HepG2 (cell line): Measurements from ENCODE around the gene AARS1. TPM values are rescaled to one million over a fixed set of nuclear protein-coding genes. Genes with fewer than 3 reads are reported as not detected.
"Not testable (repeated sequence)": the region's sequence is repeated elsewhere in the genome, so short reads cannot be mapped to it uniquely, and the experiment has no call there.

Experiments used
- ATAC-seq: fragments of 200-7000 bp; cut with Tn5 transposase; 3 replicates; pipeline ENCODE4 v1.9.1; 2020; ENCODE audit warnings: mild to moderate bottlenecking, moderate library complexity
- BruUV-seq: library from RNA; stranded (reverse); fragments of 400-500 nt; replicated peaks from 2 replicates; lab custom pipeline; 2021; lab: Mats Ljungman, UMichigan
- CTCF ChIA-PET: fragments of 300-600 bp; formaldehyde crosslinking; extraction: SDS; loops from one replicate; lab custom pipeline; 2021; ENCODE audit warnings: low total read pairs, inconsistent platforms, low intra/inter-chr PET ratio; lab: Yijun Ruan, JAX
- POLR2A ChIA-PET: fragments of 350-600 bp; sonication (Branson Sonifier 250); formaldehyde crosslinking; loops from one replicate; lab custom pipeline; 2020; ENCODE audit warnings: antibody characterized with exemption, inconsistent platforms; lab: Yijun Ruan, JAX
- DNase-seq: peaks from one replicate; pipeline ENCODE4 v3.0.0-alpha.2; 2015; ENCODE audit warnings: low spot score
- FAIRE-seq: peaks from 3 replicates; lab custom pipeline; 2011; peaks lifted over from hg19 to GRCh38; lab: Jason Lieb, UNC
- H2AFZ ChIP-seq: one replicate; pipeline ENCODE4 v1.6.1; 2011; ENCODE audit warnings: low read length, inconsistent platforms
- H3K27ac ChIP-seq: fragments of 300-600 bp; 3 replicates; pipeline ENCODE4 v1.8.0; 2011; ENCODE audit warnings: mixed run types, mild to moderate bottlenecking, mixed read lengths, low read length, inconsistent platforms; ENCODE audit not compliant: insufficient read depth; ENCODE audit errors: extremely low read length
- H3K27me3 ChIP-seq, 2 experiments: fragments of 200-600 bp in 1 of 2; 2 replicates in 1 of 2; 3 replicates in 1 of 2; pipeline versions ENCODE4 v1.6.0 to v1.8.0; 2011; ENCODE audit warnings: low read length in 2 of 2, mild to moderate bottlenecking in 2 of 2, moderate library complexity in 2 of 2, inconsistent platforms in 1 of 2; ENCODE audit not compliant: insufficient read depth in 2 of 2, control insufficient read depth in 1 of 2
- H3K36me3 ChIP-seq, 2 experiments: fragments of 200-600 bp in 1 of 2; replicated peaks in 1 of 2; 2 replicates in 1 of 2; 3 replicates in 1 of 2; pipeline versions ENCODE4 v1.5.1 to v1.8.0; 2011; ENCODE audit warnings: low read length in 2 of 2, inconsistent platforms in 1 of 2; ENCODE audit not compliant: insufficient read depth in 2 of 2, control insufficient read depth in 1 of 2
- H3K4me1 ChIP-seq: 2 replicates; pipeline ENCODE4 v1.5.1; 2012; ENCODE audit warnings: low read length, inconsistent platforms; ENCODE audit not compliant: insufficient read depth
- H3K4me2 ChIP-seq: 2 replicates; pipeline ENCODE4 v1.6.0; 2011; ENCODE audit warnings: low read depth, low read length, inconsistent platforms
- H3K4me3 ChIP-seq, 3 experiments: fragments of 200-600 bp in 1 of 3; sonication (generic), shearing (Covaris generic) in 1 of 3; replicated peaks in 1 of 3; 2 replicates each; pipeline ENCODE4 v1.5.1; 2011 to 2016; ENCODE audit warnings: low read length in 3 of 3, inconsistent platforms in 2 of 3, low read depth in 2 of 3, mild to moderate bottlenecking in 2 of 3, control low read depth in 1 of 3, mixed read lengths in 1 of 3; ENCODE audit not compliant: insufficient read depth in 1 of 3
- H3K79me2 ChIP-seq: one replicate; pipeline ENCODE4 v1.6.1; 2011; ENCODE audit warnings: low read length, inconsistent platforms; ENCODE audit not compliant: insufficient read depth
- H3K9ac ChIP-seq: 2 replicates; pipeline ENCODE4 v1.6.0; 2011; ENCODE audit warnings: mild to moderate bottlenecking, low read depth, low read length, inconsistent platforms; ENCODE audit not compliant: insufficient read depth
- H3K9me3 ChIP-seq: 2 replicates; pipeline ENCODE4 v1.5.1; 2012; ENCODE audit warnings: mild to moderate bottlenecking, low read length
- H4K20me1 ChIP-seq: 2 replicates; pipeline ENCODE4 v1.6.0; 2011; ENCODE audit warnings: inconsistent platforms, mild to moderate bottlenecking, low read length, moderate library complexity; ENCODE audit not compliant: insufficient read depth
- WGBS: methylation state at CpG from one replicate; pipeline ENCODE4 v1.1.6; 2017; ENCODE audit warnings: low lambda C conversion rate; 5-methylcytosine and 5-hydroxymethylcytosine counted together
- in situ Hi-C: cut with HindIII; loops from 2 replicates; pipeline ENCODE4 v1.10.0; 2017; ENCODE audit warnings: low pct_unique_long_range_greater_than_20kb; ENCODE audit not compliant: extremely low pct_ligation_motif_present
- intact Hi-C: fragments of 100-400 bp; cut with micrococcal nuclease; formaldehyde crosslinking; loops from one replicate; pipeline ENCODE4 v1.10.0; 2022; ENCODE audit not compliant: unreplicated experiment
- polyA plus RNA-seq, 8 experiments: library from polyadenylated mRNA; depleted of rRNA in 3 of 8; stranded (reverse) in 7 of 8; unstranded in 1 of 8; fragments of >200 nt; fragmentation: Illumina TruSeq in 4 of 8; extraction: Trizol in 4 of 8; gene quantifications; 2 replicates each; pipeline versions ENCODE4 v1.2.1 to v1.2.3, GENCODE V29; 2011 to 2016; ENCODE audit warnings: low read depth in 4 of 8, missing spikeins in 1 of 8, mixed read lengths in 1 of 8; ENCODE audit not compliant: insufficient read depth in 1 of 8
- total RNA-seq, 5 experiments: library from RNA; depleted of rRNA; stranded (reverse); fragments of >200 nt; fragmentation: Illumina TruSeq; extraction: Trizol; gene quantifications; 2 replicates each; pipeline ENCODE4 v1.2.3, GENCODE V29; 2016; ENCODE audit warnings: low read depth in 1 of 5

AARS1 gene
- total and polyA plus RNA-seq, 2 of the 13 experiments (the other 11 are each of a cell fraction or from before 2014, with no cell fraction given) = 107 to 132 TPM

- ATAC-seq, H3K4me3 ChIP-seq, in situ Hi-C loops, H2AFZ ChIP-seq, H3K27me3 ChIP-seq, CTCF ChIA-PET, POLR2A ChIA-PET, H4K20me1 ChIP-seq, intact Hi-C loops, H3K4me2 ChIP-seq, H3K9me3 ChIP-seq, H3K27ac ChIP-seq, BruUV-seq, H3K36me3 ChIP-seq, H3K79me2 ChIP-seq, DNase-seq, FAIRE-seq, H3K9ac ChIP-seq: not testable (repeated sequence)
- WGBS = 55% methylated on average over 1 of the region's 2 CpGs
- 0 out of 2 replicates have a peak, but pooled peaks cover 10% of the 10 kb centered on the region for H3K4me1 ChIP-seq
These were observed 66.1 kb downstream of the AARS1 start for GRCh38 chr16:70223216-70223615.

- H3K9me3 ChIP-seq, H3K9ac ChIP-seq, H4K20me1 ChIP-seq, H3K4me3 ChIP-seq, POLR2A ChIA-PET, H3K4me2 ChIP-seq, H3K27me3 ChIP-seq, intact Hi-C loops, H3K27ac ChIP-seq, H3K79me2 ChIP-seq, H2AFZ ChIP-seq, ATAC-seq, DNase-seq, H3K36me3 ChIP-seq, CTCF ChIA-PET, FAIRE-seq, BruUV-seq, in situ Hi-C loops: not testable (repeated sequence)
- H3K4me1 ChIP-seq = 0 out of 2 replicates have a peak, but pooled peaks cover 10% of the 10 kb centered on the region
- 69% methylated on average over 2 of the region's 2 CpGs for WGBS
These were observed 66.7 kb downstream of the AARS1 start for GRCh38 chr16:70222574-70222973.

DNA sequence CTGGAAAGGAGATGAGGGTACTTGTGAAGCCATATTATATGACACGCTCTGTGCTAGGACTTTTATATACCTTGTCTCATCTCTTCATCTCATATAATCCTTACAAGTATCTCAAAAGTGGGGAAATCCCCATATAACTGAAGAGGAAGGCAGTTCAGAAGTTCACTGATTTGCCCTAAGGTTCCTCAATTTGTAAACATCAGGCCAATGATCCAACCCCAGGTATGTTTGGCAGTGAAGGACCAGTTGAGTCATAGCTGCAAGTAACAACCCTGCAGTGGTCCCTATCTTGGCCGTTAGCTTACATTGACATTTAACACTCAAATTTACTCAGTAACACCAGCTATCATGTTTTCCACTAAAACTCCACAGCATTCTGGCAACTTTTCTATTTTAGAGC, 70.7 kb downstream of the AARS1 start:
- H3K9ac ChIP-seq, POLR2A ChIA-PET, H3K79me2 ChIP-seq, BruUV-seq, DNase-seq, H4K20me1 ChIP-seq, H3K4me2 ChIP-seq, H3K36me3 ChIP-seq, intact Hi-C loops, CTCF ChIA-PET, H3K4me3 ChIP-seq, H3K27me3 ChIP-seq, H3K9me3 ChIP-seq, ATAC-seq, H2AFZ ChIP-seq, in situ Hi-C loops, FAIRE-seq, H3K27ac ChIP-seq: not testable (repeated sequence)
- peaks cover 12% of the 10 kb centered on the region for H3K4me1 ChIP-seq
- 92% methylated on average over 2 of the region's 2 CpGs for WGBS
